GM19467 (cell line): ENCODE measurements around the gene POLK.
"Not testable (repeated sequence)": the region's sequence is repeated elsewhere in the genome, so short reads cannot be mapped to it uniquely, and the experiment has no call there.

Experiments used
- ATAC-seq: cut with Tn5 transposase; IDR thresholded peaks from one replicate; pipeline ENCODE4 v1.9.1; 2021; ENCODE audit warnings: mild to moderate bottlenecking, moderate library complexity; ENCODE audit not compliant: unreplicated experiment

The POLK gene

GRCh38 chr5:75511435-75512382, at the start of gene POLK, which contains the start of gene CERT1:
Gene POLK, plus strand, starts transcription at chr5:75511891.
Gene CERT1, minus strand, starts transcription at chr5:75511629. Its CDS starts 422 bp downstream, at chr5:75511207.
- peak; percentile 83 for ATAC-seq

GRCh38 chr5:75463726-75464125, 48.0 kb upstream of the POLK start:
- ATAC-seq: no peak

GRCh38 chr5:75465480-75465879, 46.2 kb upstream of the POLK start:
- no peak for ATAC-seq

DNA sequence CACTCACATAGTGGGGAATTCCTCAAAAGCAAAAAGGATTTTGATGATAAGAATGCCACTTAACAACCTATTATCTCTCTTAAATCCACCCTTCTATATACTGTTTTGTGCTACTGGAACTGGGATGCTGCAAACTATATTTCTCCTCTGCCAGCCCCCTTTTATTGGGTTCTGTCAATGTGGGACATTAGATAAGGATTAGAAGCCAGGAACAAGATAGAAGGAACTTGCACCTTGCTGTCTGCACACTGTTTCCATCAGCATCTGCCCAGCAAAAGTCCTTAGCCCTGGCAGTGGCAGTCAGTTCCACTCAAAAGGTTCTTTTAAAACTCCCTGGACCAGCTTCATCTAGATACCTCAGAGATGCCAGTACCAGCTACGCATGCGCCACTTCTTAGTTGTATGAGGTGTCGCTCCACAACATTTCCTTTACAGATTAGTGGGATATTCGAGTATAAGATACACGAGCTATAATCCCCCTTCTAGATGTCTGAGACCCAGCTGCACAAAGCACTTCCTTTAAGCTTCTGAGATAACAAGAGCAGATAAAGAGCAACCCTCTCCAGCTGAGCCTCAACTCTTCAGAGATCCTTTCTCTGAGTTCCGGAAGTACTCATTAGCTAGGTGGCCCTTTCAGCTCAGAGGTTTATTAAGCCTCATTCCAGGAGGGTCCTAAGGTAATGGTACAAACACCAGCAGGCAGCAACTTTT, 45.5 kb upstream of the POLK start:
- ATAC-seq: no peak

- no peak for ATAC-seq
These were observed 43.1 kb upstream of the POLK start for GRCh38 chr5:75468593-75468992.

GRCh38 chr5:75469017-75469416, 42.7 kb upstream of the POLK start:
- ATAC-seq: no peak

DNA sequence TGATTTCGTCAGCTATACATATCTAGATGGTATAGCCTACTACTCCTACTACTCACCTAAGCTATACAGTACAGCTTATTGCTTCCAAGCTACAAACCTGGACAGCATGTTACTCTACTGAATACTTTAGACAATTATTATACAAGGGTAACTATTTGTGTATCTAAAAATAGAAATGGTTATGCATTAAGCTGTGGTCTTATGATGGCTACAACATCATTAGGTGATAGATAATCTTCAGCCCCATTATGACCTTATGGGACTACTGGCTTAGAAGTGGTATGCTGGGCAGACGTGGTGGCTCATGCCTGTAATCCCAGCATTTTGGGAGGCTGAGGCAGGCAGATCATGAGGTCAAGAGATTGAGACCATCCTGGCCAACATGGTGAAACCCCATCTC, 40.5 kb upstream of the POLK start:
- no peak for ATAC-seq

GRCh38 chr5:75472973-75473372, 38.7 kb upstream of the POLK start:
- ATAC-seq: no peak

DNA sequence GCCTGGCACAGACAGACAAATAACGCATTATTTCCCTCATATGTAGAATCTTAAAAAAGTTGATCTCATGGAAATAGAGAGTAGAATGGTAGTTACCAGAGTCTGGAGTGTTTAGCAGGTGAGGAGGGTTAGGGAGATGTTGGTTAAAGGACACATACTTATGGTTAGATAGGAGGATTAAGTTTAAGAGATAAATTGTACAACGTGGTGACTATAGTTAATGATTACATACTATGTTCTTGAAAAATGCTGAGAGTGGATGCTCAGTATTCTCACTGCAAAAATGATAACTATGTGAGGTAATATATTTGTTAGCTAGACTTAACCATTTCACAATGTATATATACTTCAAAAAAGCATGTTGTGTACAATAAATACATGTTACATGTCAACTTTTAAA, 38.2 kb upstream of the POLK start:
- ATAC-seq: no peak

DNA sequence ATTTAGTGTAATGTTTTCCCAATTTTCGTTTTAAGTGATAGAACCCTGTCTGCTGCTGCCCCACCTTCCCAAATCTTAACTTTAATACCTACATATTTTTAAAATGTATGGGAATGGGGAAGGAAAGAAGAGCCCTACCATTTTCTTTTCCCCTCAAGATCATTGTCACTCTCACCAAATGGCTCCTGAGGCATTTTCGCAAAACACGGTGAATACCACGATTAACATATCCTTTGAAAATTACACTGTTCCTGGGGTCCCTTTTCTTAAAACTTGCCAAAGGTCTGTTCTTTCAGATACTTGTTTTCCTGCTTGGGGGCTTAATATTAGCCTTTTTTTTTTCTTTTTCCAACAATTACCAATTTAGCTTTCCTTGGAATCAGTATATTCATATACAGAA, 36.3 kb upstream of the POLK start:
- ATAC-seq: no peak

- no peak for ATAC-seq
These were observed 30.7 kb upstream of the POLK start for GRCh38 chr5:75481024-75481423.

DNA sequence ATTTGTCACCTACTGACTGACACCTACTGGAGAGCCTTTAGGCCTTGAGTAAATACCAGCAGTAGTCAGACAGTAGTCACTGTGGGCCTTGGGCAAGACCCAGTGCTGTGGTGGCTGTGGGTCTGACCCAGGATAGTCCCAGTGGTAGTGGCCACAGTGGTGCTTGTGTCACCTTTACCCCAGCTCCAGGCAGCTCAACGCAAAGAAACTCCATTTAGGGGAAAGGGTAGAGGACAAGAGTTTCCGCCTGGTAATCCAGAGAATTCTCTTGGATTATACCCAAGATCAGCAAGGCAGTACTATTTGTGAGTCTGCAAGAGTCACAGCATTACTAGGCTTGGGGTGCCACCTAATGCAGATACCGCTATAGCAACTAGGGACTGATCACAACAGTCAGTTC, 29.2 kb upstream of the POLK start:
- ATAC-seq: no peak

DNA sequence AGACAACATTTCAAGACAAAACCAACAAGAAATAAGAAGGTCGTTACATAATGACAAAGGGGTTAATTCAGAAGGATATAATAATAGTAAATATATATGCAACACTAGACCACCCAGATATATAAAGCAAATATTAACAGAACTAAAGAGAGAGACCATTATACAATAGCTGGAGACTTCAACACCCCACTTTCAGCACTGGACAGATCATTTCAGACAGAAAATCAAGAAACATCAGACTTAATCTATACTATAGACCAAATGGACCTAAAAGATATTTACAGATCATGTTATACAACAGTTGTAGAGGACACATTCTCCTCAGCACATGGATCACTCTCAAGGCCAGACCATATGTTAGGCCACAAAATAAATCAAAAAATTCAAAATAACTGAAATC, 27.1 kb upstream of the POLK start:
- ATAC-seq: no peak

- ATAC-seq: not testable (repeated sequence)
These were observed 21.8 kb upstream of the POLK start for GRCh38 chr5:75489847-75490246.

DNA sequence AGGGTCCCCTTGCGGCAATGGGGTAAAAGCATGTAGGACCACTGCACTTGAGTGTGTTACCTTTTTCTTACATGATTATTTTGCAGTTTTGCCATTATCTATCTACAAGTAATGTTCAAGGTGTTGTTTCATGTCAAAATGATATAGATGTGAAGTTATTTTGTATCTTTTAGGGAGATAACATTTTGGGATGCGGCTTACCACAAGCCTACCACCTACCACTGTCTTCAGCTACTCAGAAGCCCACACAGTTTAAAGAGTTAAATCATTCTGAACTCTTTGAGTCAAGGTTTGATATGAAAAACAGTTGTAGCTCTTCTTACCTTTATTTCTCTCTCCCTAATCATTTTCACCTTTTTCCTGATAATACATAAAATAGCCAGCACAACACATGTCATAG, 20.1 kb upstream of the POLK start:
- no peak for ATAC-seq

DNA sequence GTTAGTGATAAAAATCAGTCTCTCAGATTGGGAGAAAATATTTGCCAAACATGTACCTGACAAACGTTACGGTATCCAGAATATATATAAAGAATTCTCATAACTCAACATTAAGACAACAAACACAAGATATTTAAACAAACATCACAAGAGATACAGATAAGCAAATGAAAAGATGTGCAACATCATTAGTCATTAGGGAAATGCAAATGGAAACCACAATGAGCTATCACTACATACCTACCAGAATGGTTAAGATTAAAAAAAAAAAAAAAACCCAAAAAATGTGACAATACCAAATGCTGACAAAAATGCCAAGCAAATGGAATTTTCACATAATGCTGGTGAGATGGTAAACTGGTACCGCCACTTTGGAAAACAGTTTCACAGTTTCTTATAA, 15.7 kb upstream of the POLK start:
- ATAC-seq: no peak

DNA sequence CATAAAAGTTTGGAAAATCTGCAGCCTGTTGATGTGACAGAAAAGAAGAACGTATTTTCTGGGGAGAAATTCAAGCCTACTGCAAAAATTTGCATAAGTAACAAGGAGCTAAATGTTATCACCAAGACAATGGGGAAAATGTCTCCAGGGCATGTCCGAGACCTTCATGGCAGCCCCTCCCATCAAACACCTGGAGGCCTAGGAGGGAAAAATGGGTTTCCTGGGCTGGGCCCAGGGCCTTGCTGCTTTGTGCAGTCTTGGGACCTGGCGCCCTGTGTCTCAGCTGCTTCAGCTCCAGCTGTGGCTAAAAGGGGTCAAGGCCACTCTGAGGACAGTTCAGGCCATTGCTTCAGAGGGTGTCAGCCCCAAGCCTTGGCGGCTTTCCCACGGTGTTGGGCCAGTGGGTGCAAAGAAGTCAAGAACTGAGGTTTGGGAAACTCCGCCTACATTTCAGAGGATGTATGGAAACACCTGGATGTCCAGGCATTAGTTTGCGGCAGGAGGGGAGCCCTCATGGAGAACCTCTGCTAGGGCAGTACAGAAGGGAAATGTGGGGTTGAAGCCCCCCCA, 13.4 kb upstream of the POLK start:
- ATAC-seq: no peak

DNA sequence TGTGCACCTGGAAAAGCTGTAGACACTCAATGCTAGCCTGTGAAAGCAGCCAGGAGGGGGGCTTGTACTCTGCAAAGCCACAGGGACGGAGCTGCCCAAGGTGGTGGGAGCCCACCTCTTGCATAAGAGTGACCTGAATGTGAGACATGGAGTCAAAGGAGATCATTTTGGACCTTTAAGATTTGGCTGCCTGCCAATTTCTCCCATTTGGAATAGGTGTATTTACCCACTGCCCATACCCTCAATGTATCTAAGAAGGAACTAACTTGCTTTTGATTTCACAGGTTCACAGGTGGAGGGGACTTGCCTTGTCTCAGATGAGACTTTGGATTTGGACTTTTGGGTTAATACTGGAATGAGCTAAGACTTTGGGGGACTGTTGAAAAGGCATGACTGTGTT, 12.8 kb upstream of the POLK start:
- ATAC-seq: not testable (repeated sequence)

GRCh38 chr5:75505112-75505511, 6.6 kb upstream of the POLK start:
- not testable (repeated sequence) for ATAC-seq

- ATAC-seq: no peak
These were observed 3.9 kb upstream of the POLK start for GRCh38 chr5:75507841-75508240.

DNA sequence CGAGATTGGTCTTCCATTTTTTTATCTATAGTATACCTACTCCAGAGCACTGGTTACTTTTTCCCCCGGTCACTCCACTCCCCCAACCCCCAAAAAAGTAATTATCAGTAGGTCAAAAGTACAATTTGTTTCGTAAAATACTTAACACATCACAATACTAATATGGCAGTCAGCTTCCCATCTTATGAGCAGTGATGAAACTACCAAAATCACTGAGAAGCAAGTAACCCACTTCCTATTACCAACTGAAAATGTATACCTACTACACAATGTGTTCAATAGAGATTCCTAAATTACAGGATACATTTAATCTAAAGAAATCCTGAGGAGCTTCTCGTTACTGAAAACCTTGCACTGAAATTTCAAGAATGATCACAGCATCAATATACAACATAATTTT, 2.1 kb upstream of the POLK start:
- no peak for ATAC-seq

DNA sequence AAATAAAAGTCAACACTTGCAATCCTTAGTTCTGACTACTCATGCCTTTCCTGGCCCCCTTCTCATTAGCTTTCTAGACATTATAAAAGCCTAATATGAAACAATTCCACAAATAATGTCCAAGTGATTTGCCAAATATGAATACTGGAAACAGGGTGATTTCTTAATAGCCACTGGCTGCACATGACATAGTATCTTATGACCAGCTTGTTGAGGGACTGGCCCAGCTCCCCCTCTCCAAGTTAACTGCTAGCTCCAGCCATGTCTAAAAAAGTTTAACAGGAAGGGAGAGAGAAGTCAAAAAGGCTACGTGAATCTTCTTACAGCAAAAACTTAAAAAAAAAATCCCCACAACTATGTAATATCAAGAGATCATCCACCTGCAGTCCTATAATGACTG, 1.7 kb upstream of the POLK start:
- ATAC-seq: no peak
